Transverse colon (tissue), 4 donors: Measurements from ENCODE around the gene TPO. TPM values are rescaled to one million over a fixed set of nuclear protein-coding genes. Genes with fewer than 3 reads are reported as not detected.

Source experiments
- DNase-seq: peaks from one replicate; pipeline ENCODE4 v3.0.0-alpha.2; 2019
- H3K27ac ChIP-seq, 4 donors: fragments of 200-600 bp; sonication (generic); 2 replicates each; pipeline ENCODE4 v1.5.1; 2016 to 2018; ENCODE audit warnings: inconsistent platforms in 4 of 4
- H3K27me3 ChIP-seq: fragments of 200-600 bp; sonication (generic); 2 replicates; pipeline ENCODE4 v1.5.1; 2017; ENCODE audit warnings: inconsistent platforms
- H3K36me3 ChIP-seq, 4 donors: fragments of 200-600 bp; sonication (generic); 2 replicates each; pipeline ENCODE4 v1.5.1; 2017 to 2019; ENCODE audit warnings: inconsistent platforms in 4 of 4
- H3K4me1 ChIP-seq, 4 donors: fragments of 200-600 bp; sonication (generic); 2 replicates each; pipeline ENCODE4 v1.5.1; 2017 to 2020; ENCODE audit warnings: inconsistent platforms in 4 of 4
- H3K4me3 ChIP-seq, 4 donors: fragments of 200-600 bp; sonication (generic); 1 replicate in 1 of 4; 2 replicates in 3 of 4; pipeline versions ENCODE4 v1.5.1 to v1.6.1; 2017 to 2019; ENCODE audit warnings: inconsistent platforms in 4 of 4
- H3K9me3 ChIP-seq, 2 donors: fragments of 200-600 bp; sonication (generic); 2 replicates each; pipeline ENCODE4 v1.5.1; 2017 to 2019; ENCODE audit warnings: inconsistent platforms in 2 of 2
- EP300 ChIP-seq: sonication (generic); formaldehyde crosslinking; IDR thresholded peaks from one replicate; pipeline ENCODE4 v1.6.1; 2017; ENCODE audit warnings: antibody characterized with exemption, low read depth
- POLR2A ChIP-seq: fragments of 450-650 bp; IDR thresholded peaks from one replicate; pipeline ENCODE4 v1.6.1; 2016; ENCODE audit warnings: antibody characterized with exemption, mild to moderate bottlenecking, moderate library complexity
- POLR2AphosphoS5 ChIP-seq, 3 donors: sonication (generic); formaldehyde crosslinking; IDR thresholded peaks; one replicate each; pipeline ENCODE4 v1.6.1; 2016; ENCODE audit warnings: antibody characterized with exemption in 3 of 3
- WGBS, 2 donors: methylation state at CpG; one replicate each; pipeline ENCODE4 v1.1.5; 2018; ENCODE audit warnings: low coverage in 1 of 2; 5-methylcytosine and 5-hydroxymethylcytosine counted together
- in situ Hi-C, 4 donors: fragments of 200-750 bp; cut with MboI; loops; one replicate each; pipeline versions ENCODE4 v1.15.0 to v1.15.1; 2017; ENCODE audit warnings: low sequenced_read_pairs in 3 of 4, low pct_ligation_motif_present in 1 of 4, low pct_unique_long_range_greater_than_20kb in 1 of 4
- intact Hi-C: fragments of 100-400 bp; cut with DNase I; formaldehyde crosslinking; loops from one replicate; pipeline ENCODE4 v1.15.1; 2023; ENCODE audit warnings: low total_unique reads
- total RNA-seq, 4 donors: library from RNA; depleted of rRNA; stranded (reverse); fragments of >200 nt; gene quantifications; one replicate each; pipeline ENCODE4 v1.1.0, GENCODE V29; 2016
- TF ChIP-seq, protein P1 (sequence below), 5 experiments: fragments of 200-600 bp in 3 of 5; fragments of 450-650 bp in 2 of 5; sonication (generic) in 3 of 5; IDR thresholded peaks; 1 replicate in 2 of 5; 2 replicates in 3 of 5; pipeline ENCODE4 v1.5.1; 2016 to 2017; ENCODE audit warnings: antibody characterized with exemption in 5 of 5, inconsistent platforms in 3 of 5, mild to moderate bottlenecking in 2 of 5, moderate library complexity in 1 of 5

TPO gene
- total RNA-seq, 4 donors from 2014 or later = 1.4 to 5.8 (median 3.8) TPM

GRCh38 chr2:1509271-1510065 lies 96.2 kb downstream of the TPO start:
- intact Hi-C loops (no loop called here), in situ Hi-C loops (no loop called here)
- TF ChIP-seq, protein P1, sequence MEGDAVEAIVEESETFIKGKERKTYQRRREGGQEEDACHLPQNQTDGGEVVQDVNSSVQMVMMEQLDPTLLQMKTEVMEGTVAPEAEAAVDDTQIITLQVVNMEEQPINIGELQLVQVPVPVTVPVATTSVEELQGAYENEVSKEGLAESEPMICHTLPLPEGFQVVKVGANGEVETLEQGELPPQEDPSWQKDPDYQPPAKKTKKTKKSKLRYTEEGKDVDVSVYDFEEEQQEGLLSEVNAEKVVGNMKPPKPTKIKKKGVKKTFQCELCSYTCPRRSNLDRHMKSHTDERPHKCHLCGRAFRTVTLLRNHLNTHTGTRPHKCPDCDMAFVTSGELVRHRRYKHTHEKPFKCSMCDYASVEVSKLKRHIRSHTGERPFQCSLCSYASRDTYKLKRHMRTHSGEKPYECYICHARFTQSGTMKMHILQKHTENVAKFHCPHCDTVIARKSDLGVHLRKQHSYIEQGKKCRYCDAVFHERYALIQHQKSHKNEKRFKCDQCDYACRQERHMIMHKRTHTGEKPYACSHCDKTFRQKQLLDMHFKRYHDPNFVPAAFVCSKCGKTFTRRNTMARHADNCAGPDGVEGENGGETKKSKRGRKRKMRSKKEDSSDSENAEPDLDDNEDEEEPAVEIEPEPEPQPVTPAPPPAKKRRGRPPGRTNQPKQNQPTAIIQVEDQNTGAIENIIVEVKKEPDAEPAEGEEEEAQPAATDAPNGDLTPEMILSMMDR (IDR thresholded peaks at IDR 0.05) = no peak
- no peak for TF ChIP-seq POLR2AphosphoS5 (IDR thresholded peaks at IDR 0.05)
- peak; percentile 53 for TF ChIP-seq EP300
- TF ChIP-seq POLR2A = no peak
- Histone ChIP-seq H3K36me3 (no peaks in the 10 kb centered on the region), H3K27me3 (no peaks in the 10 kb centered on the region), H3K9me3 (no peaks in the 10 kb centered on the region), H3K4me1 (peaks cover 0 to 6% (median 0%) of the 10 kb centered on the region in 4 donors), H3K4me3 (no peak overlapping the region), H3K27ac (peak overlapping the region in 2 of 4 donors; percentile 44 to 51)
- 35 to 48% methylated on average over 5 of the region's 5 CpGs for WGBS, 2 donors
- DNase-seq = peak; percentile 46

- H3K4me1 ChIP-seq = peaks cover 0 to 6% (median 0%) of the 10 kb centered on the region in 4 donors
- no peaks in the 10 kb centered on the region for H3K9me3 ChIP-seq
- WGBS, 2 donors = 56 to 77% methylated on average over 3 to 4 of the region's 4 CpGs
- no peaks in the 10 kb centered on the region for H3K36me3 ChIP-seq
- DNase-seq = no peak
- no peaks in the 10 kb centered on the region for H3K27me3 ChIP-seq
- in situ Hi-C loops (no loop called here), intact Hi-C loops (no loop called here)
- peak overlapping the region in 2 of 4 donors; percentile 44 to 51 for H3K27ac ChIP-seq
- no peak overlapping the region for H3K4me3 ChIP-seq
- TF ChIP-seq, protein P1 (IDR thresholded peaks at IDR 0.05) = no peak
- TF ChIP-seq EP300 (no peak), POLR2AphosphoS5 (IDR thresholded peaks at IDR 0.05) (no peak), POLR2A (no peak)
Measured at GRCh38 chr2:1510176-1510575, 96.9 kb downstream of the TPO start.

DNA sequence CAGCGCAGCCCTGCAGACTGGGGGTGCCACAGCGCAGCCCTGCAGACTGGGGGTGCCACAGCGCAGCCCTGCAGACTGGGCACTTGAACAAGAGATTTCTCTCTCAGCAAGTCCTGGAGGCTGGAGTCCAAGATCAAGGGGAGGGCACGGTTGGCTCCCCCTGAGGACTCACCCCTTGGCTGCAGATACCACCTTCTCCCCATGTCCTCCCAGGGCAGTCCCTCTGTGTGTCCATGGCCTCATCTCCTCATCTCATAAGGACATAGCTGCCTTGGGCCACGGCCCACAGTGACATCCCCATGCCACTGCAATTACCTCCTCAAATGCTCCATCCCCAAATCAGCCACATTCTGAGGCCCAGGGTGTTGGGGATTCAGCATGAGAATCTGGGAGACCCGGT lies 98.2 kb downstream of the TPO start:
- intact Hi-C loops (no loop called here), in situ Hi-C loops (no loop called here)
- Histone ChIP-seq H3K9me3 (no peaks in the 10 kb centered on the region), H3K4me1 (peaks cover 0 to 6% (median 0%) of the 10 kb centered on the region in 4 donors), H3K27me3 (no peaks in the 10 kb centered on the region), H3K27ac (no peak overlapping the region), H3K4me3 (no peak overlapping the region), H3K36me3 (no peaks in the 10 kb centered on the region)
- WGBS, 2 donors = 62 to 80% methylated on average over 1 to 3 of the region's 6 CpGs
- no peak for TF ChIP-seq POLR2A
- DNase-seq = no peak

DNA sequence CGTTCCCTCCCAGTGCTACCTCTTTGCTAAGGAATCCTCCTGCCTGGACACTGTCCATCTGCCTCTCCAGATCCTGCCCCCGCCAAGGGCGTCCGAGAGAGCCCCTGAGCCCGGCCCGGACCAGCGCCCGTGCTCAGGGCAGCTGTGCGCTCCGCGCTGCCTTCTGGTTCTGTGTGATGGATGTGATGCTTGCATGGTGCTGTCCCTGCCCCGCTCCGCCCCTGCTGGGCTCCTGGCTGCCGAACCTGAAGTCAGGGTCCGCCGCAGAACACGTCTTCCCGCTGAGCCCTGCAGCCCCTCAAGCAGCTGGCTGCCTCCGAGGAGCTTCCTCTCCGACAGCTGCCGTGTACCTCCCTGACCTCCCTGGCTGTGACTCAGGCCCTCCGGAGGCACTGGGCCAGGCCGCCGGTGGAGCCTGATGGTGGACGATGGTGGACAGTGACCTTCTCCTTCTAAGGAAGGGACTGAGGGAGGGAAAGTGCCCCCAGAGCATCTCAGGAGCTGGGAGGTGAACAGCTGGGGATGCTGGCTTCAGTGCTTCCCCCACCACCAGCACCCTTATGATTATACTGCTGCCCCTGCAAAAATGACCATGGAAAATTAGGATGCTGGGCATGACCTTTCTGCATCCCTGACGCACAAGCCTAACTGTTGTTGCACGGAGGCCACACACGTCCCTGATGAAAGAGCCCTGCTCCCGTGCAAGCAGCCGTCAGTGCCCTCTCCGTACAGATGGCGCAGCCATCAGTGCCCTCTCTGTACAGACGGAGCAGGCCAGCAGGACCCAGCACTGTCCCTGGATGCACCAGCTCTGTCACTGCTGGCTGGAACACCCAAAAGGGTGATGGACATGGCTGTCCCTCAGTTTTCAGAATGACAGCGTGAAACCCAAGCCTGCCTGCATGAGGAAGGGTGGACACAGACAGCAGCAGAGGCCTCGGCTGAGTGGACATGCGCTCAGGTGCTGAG lies 99.3 kb downstream of the TPO start:
- Histone ChIP-seq H3K4me1 (peaks cover 0 to 6% (median 0%) of the 10 kb centered on the region in 4 donors), H3K27ac (no peak overlapping the region), H3K4me3 (no peak overlapping the region), H3K36me3 (no peaks in the 10 kb centered on the region), H3K27me3 (no peaks in the 10 kb centered on the region), H3K9me3 (no peaks in the 10 kb centered on the region)
- DNase-seq = no peak
- in situ Hi-C loops (no loop called here), intact Hi-C loops (no loop called here)
- 46 to 93% methylated on average over 3 to 32 of the region's 36 CpGs for WGBS, 2 donors
- no peak for TF ChIP-seq POLR2AphosphoS5 (IDR thresholded peaks at IDR 0.05)
- TF ChIP-seq, protein P1 (IDR thresholded peaks at IDR 0.05) = no peak
- TF ChIP-seq EP300 = no peak
- no peak for TF ChIP-seq POLR2A
